NOMO-1 treated with dmso at 0.1 percent for 144 hours (cell line): Measurements from ENCODE around the gene IL2RG.

Experiments used
- DNase-seq: peaks from one replicate; lab custom pipeline; 2025; ENCODE audit not compliant: unreplicated experiment; lab: John Stamatoyannopoulos, UW

IL2RG gene

DNA sequence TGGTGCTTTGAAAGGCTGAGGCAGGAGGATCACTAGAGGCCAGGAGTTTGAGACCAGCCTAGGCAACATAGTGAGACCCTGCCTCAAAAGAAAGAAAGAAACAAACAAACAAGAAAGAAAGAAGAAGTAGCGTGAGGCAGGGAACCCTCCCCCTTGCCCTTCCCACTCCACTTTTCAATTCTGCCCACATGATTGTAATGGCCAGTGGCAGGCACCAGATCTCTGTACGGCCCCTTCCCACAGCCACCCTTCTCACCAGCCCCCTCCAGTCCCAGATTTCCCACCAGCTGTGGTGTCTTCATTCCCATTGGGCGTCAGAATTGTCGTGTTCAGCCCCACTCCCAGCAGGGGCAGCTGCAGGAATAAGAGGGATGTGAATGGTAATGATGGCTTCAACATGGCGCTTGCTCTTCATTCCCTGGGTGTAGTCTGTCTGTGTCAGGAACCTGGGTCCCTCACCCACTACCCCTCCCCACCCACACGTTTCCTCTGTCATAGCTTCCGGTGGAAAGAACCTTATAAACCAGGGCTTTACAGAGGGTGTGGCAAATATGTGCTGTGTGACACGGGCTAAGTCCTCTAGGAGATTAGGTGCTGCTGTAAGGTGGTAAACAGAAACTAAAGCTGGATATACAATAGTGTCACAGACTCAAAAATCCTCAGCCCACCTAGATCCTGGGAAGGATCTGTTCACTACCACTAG is at the start of gene IL2RG:
IL2RG (minus strand) TSS at position 437 of the 703 bp plus-strand sequence; CDS start at position 399, 38 bp downstream.
- no peak for DNase-seq

DNA sequence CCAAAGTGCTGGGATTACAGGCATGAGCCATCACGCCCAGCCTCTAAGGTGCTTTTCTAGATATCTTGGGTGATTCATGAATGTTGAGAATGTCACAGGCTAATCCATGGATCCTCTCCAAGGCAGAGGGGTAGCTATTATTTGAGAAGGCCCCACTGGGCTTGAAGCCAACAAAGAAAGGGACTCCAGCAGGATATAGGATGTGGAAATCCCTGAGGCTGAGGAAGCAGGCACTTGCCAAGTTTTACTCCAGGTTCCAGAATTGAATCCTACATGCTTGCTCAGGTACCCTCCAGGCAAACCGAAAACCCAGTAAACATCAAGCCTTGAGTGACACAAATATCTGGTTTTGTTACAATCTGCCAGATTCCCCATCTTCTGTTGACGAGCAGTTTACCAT is 49.1 kb upstream of the IL2RG start:
- DNase-seq = no peak

DNA sequence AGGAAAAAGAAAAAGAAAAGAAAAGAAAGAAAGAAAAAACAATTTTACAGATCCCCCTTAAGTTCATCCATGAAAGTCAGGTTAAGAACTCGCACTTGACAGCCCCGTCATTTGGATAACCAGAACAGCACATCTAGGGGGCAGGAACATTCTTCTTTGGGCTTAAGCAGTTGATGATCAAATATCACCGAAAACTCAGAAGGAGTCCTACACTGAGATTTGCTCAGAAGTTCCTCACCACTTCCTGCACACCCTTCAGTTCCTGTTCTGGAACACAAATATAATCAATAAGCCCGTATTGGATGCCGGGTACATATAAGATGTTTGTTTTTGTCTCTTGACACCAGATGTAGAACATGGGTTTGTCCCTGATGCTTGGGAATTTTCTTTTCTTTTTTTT is 48.0 kb upstream of the IL2RG start:
- no peak for DNase-seq

DNA sequence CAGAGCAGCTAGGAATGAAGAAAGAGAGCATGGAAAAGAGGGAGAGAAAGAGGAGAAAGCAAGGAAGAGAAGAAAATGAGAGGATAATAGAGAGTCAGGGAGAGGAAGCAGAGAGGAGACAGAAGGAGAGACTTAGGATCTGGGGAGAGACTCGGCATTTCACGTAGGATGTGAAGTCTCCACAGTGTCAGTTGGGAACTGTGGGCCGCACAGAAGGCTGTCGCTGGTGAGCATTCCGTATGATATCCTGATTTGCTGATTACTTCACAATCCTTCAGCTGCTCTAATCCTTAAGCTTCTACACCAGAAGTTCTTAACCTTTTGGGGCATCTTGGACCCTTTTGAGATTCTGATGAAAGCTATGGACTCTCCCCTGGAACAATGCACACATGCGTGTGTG is 47.2 kb upstream of the IL2RG start:
- DNase-seq = no peak

DNA sequence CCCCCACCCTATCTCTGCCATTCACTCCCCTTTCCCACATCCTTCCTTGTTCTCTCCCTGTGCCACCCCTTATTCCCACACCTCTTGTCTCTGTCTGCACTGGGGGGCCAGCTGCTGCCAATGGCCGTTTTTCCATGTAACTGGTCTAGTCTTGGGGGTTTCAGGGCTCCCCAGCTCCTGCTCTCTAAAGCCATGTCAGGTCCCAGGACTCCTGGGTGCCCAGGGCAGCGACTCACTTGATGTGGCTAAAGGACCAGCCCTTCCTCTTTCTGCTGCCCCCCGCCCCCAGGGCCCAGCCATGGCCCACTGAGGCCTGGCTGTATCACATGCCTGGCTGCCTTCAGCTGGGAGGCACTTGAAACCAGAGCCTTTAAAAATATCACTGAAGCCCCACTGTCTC is 43.3 kb upstream of the IL2RG start:
- DNase-seq = no peak

DNA sequence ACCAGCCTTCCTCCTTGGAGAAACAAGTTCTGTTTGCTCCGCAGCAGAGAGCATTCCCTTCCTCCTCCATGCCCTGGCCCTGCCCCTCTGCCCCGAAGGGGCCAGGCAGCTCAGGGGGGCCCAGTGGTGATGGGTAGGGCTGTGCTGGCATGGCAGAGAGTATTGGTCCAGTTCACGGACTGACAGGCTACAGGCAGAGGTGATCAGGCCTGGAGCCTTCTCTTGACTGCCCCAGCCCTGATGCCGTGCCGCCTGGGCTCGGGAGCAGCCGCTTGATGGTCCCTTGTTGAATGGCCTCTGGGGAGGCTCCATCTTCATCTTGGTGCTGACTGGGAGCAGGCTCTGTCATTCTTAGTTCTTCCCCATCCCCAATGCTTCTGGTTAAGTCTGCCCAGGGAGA is 42.8 kb upstream of the IL2RG start:
- no peak for DNase-seq

DNA sequence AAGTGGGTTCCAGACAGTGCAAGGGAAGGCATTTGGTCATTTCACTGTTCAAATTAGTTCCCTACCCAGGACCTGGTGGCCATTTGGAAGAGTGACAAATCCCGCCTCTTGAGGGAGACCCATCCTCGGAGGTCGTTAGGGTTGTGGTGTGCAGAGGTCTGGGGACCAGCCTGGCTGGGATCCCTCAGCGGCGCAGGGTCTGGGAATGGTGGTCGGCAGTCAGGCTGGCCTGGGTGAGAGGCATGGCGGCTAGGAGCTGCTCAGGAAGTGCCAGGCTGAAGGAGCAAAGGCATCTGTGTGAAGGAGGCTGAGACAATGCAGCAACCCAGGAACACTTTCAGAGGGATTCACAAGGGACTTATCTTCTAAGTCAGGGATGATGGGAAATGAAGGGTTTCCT is 40.0 kb upstream of the IL2RG start:
- DNase-seq = no peak

DNA sequence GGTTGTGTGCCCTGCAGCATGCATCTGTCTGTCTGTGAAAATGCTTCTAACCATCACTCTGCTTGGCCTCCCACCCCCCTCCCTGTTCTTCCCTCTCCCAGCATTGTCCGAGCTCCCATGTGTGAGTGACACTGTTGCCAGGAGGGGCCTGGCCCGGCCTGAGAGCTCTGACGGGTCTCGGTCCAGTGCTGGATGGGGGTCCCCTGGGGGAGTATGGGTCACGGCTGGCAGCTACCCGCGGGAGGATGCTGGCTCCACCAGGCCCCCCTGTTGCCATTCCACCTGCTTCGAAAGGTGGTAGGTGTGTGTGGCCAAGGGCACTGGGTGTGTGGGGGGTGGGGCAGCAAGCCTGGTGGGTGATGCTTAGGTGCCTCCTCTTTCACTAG is 36.9 kb upstream of the IL2RG start:
- DNase-seq = no peak

DNA sequence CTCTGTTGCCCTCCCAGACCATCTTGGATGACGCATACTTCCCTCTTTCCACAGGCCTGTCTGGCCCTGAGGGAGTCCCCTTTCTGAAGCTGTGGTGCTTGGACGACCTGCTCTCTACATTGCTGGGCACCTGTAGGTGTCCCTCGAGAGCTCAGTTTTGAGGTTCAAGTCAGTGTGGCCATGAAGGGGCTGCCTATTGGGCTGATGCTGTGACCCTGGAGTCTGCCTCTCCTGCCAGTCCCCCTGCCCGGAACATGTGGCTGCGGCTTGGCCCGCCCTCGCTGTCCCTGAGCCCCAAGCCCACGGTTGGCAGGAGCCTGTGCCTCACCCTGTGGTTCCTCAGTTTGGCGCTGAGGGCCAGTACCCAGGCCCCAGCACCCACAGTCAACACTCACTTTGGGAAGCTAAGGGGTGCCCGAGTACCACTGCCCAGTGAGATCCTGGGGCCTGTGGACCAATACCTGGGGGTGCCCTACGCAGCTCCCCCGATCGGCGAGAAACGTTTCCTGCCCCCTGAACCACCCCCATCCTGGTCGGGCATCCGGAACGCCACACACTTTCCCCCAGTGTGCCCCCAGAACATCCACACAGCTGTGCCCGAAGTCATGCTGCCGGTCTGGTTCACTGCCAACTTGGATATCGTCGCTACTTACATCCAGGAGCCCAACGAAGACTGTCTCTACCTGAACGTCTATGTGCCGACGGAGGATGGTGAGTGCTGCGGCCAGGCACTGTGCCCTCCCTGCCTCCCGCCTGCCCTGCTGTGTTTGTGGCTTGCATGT is 36.3 kb upstream of the IL2RG start:
- no peak for DNase-seq

DNA sequence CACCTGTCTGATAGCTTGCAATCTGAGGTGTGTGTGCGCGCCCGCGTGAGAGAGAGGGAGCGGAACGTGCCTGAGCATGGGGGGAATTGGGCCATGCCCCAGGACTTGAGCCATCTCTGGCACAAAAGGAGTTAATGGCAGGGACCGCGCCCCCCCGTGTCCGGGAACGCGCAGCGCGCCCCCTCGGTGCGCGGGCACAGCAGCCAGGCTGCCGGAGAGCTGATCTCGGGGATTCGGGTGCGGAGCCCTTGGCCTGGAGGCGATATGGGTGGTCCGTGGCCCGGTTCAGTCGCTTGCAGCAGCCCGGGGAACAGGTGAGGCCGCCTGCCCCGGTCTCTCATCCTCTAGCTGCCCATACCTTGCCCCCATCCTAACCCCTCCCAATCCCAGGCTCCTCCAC is 33.3 kb upstream of the IL2RG start, which contains the start of gene NLGN3:
NLGN3 (plus strand) TSS at position 191 of the 400 bp plus-strand sequence. CDS start 2,909 bp downstream, outside the sequence.
- DNase-seq = no peak

DNA sequence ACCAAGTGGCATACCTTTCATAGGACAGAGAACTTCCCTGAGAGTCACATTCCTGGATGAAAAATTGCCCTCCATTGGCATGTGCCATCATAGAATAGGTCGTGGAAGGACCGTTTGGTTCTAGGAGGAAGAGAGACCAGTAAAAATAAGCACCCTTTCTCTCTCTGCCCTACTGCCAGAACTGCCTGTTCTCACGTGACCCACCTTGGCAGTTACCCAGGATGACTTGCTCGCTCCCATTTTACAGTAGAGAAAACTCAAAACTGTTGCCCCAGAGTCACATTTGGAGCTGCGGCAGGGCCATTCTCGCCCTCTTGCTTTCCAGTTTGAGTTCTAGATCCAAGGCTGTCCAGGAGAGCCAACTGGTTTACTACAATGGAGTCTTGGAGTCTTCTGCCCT is 32.1 kb upstream of the IL2RG start:
- no peak for DNase-seq

DNA sequence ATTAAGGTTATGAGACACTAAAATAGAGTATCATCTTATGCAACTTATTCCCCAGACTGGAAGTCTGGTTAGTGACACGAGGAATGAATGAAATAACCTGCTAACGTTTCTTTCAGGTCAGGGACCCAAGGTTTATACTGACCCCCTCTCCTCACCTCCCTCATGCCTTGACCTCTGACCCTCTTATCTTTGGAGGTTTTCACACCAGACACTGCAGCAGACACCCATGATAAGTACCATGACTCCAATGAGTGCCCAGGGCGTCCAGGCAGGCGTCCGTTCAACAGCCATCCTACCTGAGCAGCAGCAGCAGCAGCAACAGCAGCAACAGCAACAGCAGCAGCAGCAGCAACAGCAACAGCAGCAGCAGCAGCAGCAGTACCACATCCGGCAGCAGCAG is 29.1 kb upstream of the IL2RG start:
- no peak for DNase-seq

DNA sequence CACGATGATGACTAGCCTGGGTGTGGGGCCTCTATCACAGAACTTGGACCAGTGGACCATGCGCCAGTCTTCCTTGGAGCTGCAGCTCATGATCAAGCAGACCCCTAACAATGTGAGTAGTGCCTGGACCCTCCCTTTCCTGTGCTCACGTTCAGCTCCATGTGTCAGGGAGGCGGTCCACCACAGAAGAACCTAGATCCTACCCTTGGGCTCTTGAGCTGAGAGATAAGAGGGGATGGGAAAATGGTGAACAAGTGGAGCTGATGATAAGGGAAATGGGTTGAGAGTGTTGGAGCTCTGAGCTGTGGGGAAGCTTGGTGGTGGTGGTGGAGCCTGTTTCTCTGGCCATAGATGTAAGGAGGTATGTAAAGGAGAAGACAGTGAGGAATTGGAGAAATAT is 20.1 kb upstream of the IL2RG start:
- DNase-seq = no peak

DNA sequence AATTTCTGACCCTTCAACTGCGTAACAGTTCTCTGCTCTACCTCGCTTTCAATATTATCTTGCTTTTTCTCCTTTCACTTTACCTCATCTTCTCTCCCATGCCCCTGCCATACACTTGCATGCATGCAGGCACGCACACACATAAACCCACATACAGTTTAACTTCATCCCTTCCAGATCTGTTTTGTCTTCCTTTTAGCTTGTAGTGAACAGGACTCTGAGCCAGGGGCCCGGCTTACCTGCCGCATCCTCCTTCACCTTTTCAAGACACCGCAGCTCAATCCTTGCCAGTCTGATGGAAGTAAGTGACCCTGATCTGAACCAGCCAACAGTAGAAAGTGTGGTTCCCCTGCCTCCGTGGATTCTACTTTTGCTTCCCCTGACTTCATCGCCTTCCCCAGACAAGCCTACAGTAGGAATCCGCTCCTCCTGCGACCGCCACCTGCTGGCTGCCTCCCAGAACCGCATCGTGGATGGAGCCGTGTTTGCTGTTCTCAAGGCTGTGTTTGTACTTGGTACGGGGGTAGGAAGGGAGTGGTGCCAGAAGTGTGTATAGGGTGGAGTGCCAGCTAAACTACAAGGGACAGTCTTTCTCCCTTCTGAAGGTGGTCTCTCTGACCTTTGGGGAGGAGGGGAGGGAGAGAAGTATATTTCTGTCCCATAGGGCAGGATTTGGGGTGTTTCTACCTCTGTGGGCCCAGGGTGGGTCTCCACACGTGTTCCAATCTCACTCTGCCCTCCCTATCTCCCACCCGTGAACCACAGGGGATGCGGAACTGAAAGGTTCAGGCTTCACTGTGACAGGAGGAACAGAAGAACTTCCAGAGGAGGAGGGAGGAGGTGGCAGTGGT is 17.8 kb upstream of the IL2RG start:
- peak; percentile 19 for DNase-seq

DNA sequence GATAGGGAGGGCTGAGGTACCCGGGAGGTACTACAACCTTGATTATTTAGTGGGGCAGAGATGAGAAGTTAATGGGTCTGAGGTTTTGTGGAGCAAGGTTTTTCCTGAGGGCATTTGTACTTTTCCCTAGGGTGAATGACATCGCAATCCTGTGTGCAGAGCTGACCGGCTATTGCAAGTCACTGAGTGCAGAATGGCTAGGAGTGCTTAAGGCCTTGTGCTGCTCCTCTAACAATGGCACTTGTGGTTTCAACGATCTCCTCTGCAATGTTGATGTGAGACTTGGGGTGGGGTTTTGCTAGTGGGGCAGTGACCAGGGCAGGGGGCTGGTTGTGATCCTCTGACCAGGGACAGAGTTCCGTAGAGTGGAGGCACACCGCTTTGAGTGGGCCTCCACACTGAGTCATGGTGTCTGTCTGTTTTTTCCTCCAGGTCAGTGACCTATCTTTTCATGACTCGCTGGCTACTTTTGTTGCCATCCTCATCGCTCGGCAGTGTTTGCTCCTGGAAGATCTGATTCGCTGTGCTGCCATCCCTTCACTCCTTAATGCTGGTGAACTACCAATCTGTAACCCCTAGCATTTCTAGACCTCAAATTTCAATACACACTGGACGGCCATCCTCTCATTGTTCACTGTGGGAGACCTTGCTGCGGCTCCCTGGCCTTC is 16.9 kb upstream of the IL2RG start:
- no peak for DNase-seq

DNA sequence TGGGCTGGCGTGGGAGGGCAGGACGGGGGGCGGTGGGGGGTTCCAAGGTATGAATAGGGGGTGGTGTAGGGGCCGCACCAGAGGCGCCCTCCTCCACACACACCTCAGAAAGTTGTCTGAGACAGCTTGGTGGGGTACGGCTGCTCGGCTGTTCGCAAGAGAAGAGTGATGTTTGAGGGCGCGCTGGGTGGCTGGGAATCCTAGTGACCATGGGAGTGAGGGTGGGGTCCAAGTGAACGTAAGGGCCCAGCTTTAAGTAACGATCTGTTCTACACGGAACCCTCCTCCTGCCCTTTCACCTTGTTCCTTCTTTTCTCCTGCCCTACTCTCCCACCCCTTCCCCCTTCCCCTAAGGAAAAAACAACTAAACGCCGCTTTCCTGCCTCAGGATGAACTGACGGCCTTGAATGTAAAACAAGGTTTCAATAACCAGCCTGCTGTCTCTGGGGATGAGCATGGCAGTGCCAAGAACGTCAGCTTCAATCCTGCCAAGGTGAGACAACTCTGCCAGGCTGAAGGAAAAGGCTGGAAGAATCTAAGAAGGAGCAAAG is 7.7 kb upstream of the IL2RG start:
- no peak for DNase-seq

DNA sequence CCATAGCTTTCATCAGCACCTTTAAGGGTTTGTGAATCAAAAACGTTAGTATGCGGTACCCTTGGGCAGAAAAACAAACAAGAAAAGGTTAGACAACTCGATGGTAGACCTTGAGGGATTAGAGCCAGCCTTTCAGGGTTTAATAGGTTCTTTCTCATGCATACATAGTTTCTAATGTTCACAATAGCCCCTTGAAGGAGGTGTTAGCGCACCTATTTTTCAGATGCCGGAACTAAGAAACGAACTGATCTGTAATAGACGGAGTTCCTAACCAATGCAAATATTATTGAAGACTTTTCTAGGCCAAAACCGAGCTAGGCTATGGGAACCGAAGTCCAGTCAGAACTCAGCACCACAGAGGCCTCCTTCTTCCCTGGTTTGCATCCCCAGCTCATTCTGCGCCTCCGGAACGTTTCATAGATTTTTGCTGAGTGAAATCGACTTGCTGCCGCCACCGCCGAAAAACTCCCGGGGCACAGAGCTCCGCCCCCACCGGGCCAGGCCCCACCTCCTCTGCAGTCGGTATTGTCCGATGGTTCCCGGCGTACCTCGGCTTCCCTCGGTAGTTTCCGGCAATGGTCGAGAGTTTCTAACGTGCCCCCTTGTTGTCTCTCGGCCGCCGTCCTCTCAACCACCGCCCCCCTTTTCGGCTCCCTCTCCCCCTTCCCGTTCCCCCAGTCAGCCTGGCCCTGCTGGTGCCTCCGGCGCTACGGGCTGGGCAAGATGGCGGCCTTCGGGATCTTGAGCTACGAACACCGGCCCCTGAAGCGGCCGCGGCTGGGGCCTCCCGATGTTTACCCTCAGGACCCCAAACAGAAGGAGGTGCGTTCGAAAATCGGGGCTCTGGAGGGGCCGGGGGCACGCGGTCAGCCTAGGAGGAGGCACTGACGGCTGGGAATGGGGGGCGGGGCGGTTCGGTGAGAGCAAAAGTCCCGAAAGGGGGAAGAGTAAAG is 6.9 kb upstream of the IL2RG start, which contains the start of gene MED12:
MED12 (plus strand) TSS at position 565 of the 953 bp plus-strand sequence; CDS start at position 724, 159 bp downstream.
- DNase-seq = peak; percentile 41

DNA sequence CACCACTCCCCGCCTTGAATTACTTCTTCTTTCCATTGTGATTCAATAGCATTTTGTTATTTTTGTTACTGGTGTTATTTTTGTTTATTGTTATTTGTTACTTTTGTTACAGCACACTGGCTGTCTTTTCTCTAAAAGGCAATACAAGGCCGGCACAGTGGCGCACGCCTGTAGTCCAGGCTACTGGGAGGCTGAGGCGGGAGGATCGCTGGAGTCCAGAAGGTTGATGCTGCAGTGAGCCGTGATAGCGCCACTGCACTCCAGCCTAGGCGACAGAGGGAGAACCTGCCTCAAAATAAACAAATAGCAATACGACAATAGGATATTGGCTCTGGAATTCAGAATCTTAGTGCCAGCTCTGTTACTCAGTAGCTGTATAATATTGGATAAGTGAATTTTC is 6.0 kb upstream of the IL2RG start:
- DNase-seq = no peak

DNA sequence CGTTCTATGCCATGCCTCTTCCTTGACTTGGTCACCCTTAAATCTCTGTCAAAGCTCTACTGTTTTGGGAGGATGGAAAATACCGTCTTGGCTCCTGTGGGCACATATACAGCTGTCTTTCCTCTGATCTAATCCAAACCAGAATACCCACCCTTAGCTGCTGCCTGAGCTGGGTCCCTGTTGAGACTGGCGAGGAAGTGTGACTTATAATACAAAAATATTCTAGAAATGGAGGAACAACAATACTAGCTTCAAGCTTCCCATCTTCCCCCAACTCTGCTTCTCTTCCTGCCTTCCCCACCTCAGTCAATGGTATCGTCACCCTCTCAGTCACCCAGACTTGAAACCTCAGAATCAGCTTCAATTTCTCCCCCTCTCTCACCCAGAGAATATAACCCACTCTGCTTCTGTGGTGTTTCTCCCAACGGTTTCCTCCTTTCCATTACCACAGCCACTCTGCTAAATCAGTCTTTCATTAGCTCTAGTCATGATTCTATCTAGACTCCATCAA is 599 bp upstream of the IL2RG start:
- no peak for DNase-seq
